Stimulated activated CD8-positive, alpha-beta memory T cell treated with anti-CD3 and anti-CD28 coated beads, Interleukin-4, amount 100 ng/mL, for 4 hours (primary cell): ENCODE measurements around the gene MED7.

ENCODE experiments used
- DNase-seq, 2 donors: peaks; one replicate each; pipeline ENCODE4 v3.0.0-alpha.2; 2020; ENCODE audit warnings: low read depth in 2 of 2, low spot score in 1 of 2

Gene MED7

GRCh38 chr5:157107508-157107907 lies 35.2 kb downstream of the MED7 start:
- no peak for DNase-seq

GRCh38 chr5:157106630-157107461 lies 35.8 kb downstream of the MED7 start:
- no peak for DNase-seq

DNA sequence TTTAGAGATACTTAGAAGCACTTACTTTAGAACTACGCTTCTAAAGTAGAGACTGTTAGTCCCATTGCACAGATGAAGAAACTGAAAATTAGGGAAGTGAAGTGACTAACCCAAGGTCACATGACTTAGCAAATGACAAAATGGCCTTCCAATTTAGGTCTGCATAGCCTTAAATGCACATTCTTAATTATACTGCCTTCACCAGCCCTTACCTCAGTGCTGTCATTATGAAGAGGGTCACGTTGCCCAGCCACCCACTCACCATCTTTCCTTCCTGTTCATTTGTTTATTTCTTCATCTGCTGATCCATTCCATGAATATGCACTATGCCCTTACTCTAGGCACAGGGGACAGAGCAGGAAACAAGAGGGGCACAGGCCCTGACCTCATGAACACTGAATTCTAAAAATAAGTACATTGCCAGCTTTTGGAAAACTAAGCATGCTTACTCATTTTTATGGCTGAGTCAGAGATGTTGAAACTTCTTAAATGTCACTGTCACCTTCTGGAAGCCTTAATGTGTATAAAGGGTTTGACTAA lies 42.5 kb downstream of the MED7 start:
- DNase-seq: no peak

- no peak for DNase-seq
These were observed 54.2 kb downstream of the MED7 start for GRCh38 chr5:157088342-157088990.
